Measurements from ENCODE around the gene TBC1D4.
"Not testable (repeated sequence)": the region's sequence is repeated elsewhere in the genome, so short reads cannot be mapped to it uniquely, and the experiment has no call there.

Gene TBC1D4

DNA sequence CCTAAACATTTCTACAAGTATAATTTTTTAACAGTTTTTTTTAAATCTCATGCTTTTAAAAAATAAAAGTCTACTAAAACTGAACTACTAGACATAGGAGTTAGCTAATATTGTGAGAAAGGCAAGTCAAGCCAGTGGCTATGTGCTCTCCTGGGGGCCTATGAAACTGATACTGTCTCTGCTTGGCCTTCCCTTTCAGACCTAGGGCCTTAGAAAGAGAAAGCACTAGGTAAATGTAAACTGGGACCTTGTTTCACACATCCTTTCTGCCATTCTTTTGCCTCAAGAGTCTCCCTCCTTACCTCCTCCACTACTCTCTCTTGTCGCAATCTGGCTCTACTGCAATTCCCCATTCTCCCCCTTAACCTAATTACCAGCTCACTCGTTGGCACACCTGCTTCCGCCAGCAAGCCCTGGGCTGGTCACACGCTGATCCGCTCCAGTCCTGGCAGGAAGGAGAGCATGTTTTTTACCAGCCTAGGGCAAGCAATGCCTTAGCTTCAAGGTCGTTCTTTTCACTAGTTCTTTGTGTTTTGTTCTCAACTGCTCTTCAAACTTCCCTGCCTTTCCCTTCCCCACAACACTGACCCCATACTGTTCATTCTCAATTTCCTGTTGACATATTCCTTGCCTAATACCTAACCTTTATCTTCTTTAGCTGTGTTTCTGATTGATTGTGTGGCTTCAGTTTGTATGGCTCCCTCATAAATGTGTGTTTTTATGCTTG is 23.1 kb downstream of the TBC1D4 start:
- Histone ChIP-seq H3K9me3 (ENCODE audit: low read length) (no peaks in the 10 kb centered on the region), H2AFZ (ENCODE audit: low read depth, low read length) (no peak overlapping the region), H3K36me3 (ENCODE audit: insufficient read depth, low read length) (no peaks in the 10 kb centered on the region), H3K27me3 (ENCODE audit: insufficient read depth, low read length) (no peaks in the 10 kb centered on the region), H3K4me3 (ENCODE audit: low read length) (no peak overlapping the region), H3K4me1 (ENCODE audit: insufficient read depth, low read length) (no peaks in the 10 kb centered on the region)

DNA sequence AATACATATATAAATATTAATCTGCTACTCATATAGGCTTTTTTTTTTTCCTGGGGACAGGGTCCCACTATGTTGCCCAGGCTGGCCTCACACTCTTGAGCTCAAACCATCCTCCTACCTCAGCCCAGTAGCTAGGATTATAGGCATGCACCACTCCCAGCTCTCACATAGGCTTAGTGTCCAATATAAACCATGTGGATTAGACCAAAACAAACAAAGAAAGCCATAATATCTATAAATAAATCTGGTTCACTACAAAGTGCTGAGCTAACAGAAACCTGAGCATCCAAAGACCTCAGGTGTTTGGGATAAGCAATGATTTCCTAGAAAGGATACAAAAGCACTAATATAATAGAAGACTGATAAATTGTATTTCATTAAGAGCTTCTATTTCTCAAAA is 26.0 kb downstream of the TBC1D4 start:
- no peak overlapping the region for H2AFZ ChIP-seq (ENCODE audit: low read depth, low read length)
- H3K9me3 ChIP-seq (ENCODE audit: low read length) = no peaks in the 10 kb centered on the region
- no peak overlapping the region for H3K4me3 ChIP-seq (ENCODE audit: low read length)
- no peaks in the 10 kb centered on the region for H3K27me3 ChIP-seq (ENCODE audit: insufficient read depth, low read length)
- no peaks in the 10 kb centered on the region for H3K36me3 ChIP-seq (ENCODE audit: insufficient read depth, low read length)
- no peaks in the 10 kb centered on the region for H3K4me1 ChIP-seq (ENCODE audit: insufficient read depth, low read length)

DNA sequence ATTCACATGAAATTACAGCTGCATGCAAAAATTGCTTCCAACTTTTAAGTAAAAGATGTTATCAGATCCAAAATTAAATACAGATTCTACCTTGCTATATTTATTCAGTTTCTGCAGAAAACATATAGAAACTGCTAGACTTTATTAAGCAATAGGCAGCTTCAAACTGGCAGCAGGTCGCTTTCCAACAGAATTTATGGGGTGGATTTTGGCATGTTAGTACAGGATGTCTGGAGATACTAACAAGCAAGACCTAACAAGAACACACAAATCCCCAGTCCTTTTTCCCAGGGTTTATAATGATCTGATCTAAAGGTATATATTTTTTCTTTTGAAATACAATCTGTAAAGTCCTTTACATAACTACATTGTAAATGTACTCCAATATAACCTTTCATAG is 27.5 kb downstream of the TBC1D4 start:
- Histone ChIP-seq H3K4me1 (ENCODE audit: insufficient read depth, low read length) (no peaks in the 10 kb centered on the region), H2AFZ (ENCODE audit: low read depth, low read length) (no peak overlapping the region), H3K36me3 (ENCODE audit: insufficient read depth, low read length) (no peaks in the 10 kb centered on the region), H3K27me3 (ENCODE audit: insufficient read depth, low read length) (no peaks in the 10 kb centered on the region), H3K9me3 (ENCODE audit: low read length) (no peaks in the 10 kb centered on the region), H3K4me3 (ENCODE audit: low read length) (no peak overlapping the region)

DNA sequence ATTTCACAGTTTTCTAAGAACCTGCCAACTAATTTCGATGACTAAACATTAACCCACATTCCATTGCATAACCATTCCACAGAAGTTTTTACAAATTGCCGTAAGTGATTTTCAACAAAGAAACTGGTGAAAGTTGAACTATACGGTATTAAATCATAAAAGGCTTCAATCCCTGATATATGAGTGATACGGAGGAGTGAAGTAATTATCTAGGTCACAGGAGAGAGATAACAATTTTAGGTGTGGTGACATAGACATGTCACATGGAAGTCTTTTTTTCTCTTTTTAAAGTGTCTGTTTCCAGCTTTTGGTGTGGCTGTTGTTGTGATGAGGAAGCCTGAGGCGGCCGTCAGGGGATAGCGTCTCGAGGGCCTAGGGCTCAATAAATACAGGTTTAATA is 29.4 kb downstream of the TBC1D4 start:
- no peak overlapping the region for H3K4me3 ChIP-seq (ENCODE audit: low read length)

DNA sequence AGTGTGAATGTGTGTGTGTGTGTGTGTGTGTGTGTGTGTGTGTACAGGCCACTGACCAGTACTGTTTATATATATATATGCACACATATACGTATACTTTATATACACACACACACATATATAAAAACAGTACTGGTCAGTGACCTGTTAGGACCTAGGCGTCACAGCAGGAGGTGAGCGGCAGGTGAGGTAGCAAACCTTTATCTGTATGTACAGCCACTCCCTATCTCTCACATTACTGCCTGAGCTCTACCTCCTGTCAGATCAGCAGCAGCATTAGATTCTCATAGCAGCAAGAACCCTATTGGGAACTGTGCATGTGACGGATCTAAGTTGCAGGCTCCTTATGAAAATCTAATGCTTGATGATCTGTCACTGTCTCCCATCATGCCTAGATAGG is 34.5 kb downstream of the TBC1D4 start:
- Histone ChIP-seq H3K36me3 (ENCODE audit: insufficient read depth, low read length) (no peaks in the 10 kb centered on the region), H2AFZ (ENCODE audit: low read depth, low read length) (no peak overlapping the region), H3K9me3 (ENCODE audit: low read length) (no peaks in the 10 kb centered on the region), H3K4me1 (ENCODE audit: insufficient read depth, low read length) (no peaks in the 10 kb centered on the region), H3K27me3 (ENCODE audit: insufficient read depth, low read length) (no peaks in the 10 kb centered on the region), H3K4me3 (ENCODE audit: low read length) (no peak overlapping the region)

More for the DNA sequence above, 29.4 kb downstream of the TBC1D4 start:
- H3K36me3 ChIP-seq (ENCODE audit: insufficient read depth, low read length) = no peaks in the 10 kb centered on the region
- H3K4me1 ChIP-seq (ENCODE audit: insufficient read depth, low read length) = no peaks in the 10 kb centered on the region
- no peaks in the 10 kb centered on the region for H3K9me3 ChIP-seq (ENCODE audit: low read length)
- no peaks in the 10 kb centered on the region for H3K27me3 ChIP-seq (ENCODE audit: insufficient read depth, low read length)
- no peak overlapping the region for H2AFZ ChIP-seq (ENCODE audit: low read depth, low read length)

DNA sequence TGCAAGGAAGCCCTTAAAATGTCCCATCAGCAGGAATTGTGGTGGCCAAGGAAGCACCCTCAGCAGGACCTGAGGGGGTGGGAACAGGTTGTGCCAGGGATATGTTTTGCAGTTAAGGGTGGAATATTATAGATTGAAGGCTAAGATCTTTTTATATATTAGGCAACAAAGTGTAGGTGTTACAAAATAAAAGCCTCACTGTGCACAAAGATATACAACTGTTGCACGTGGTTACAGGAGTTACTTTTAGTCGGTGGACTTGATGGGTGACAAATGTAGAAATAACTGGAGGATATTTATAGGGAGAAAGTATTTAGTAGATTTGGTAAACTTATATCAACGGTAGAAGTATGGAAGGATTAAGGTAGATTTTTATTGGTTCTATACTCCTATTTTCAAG is 35.1 kb downstream of the TBC1D4 start:
- H3K36me3 ChIP-seq (ENCODE audit: insufficient read depth, low read length) = no peaks in the 10 kb centered on the region
- H3K27me3 ChIP-seq (ENCODE audit: insufficient read depth, low read length) = no peaks in the 10 kb centered on the region
- H2AFZ ChIP-seq (ENCODE audit: low read depth, low read length) = no peak overlapping the region
- no peaks in the 10 kb centered on the region for H3K9me3 ChIP-seq (ENCODE audit: low read length)
- no peak overlapping the region for H3K4me3 ChIP-seq (ENCODE audit: low read length)
- no peaks in the 10 kb centered on the region for H3K4me1 ChIP-seq (ENCODE audit: insufficient read depth, low read length)

DNA sequence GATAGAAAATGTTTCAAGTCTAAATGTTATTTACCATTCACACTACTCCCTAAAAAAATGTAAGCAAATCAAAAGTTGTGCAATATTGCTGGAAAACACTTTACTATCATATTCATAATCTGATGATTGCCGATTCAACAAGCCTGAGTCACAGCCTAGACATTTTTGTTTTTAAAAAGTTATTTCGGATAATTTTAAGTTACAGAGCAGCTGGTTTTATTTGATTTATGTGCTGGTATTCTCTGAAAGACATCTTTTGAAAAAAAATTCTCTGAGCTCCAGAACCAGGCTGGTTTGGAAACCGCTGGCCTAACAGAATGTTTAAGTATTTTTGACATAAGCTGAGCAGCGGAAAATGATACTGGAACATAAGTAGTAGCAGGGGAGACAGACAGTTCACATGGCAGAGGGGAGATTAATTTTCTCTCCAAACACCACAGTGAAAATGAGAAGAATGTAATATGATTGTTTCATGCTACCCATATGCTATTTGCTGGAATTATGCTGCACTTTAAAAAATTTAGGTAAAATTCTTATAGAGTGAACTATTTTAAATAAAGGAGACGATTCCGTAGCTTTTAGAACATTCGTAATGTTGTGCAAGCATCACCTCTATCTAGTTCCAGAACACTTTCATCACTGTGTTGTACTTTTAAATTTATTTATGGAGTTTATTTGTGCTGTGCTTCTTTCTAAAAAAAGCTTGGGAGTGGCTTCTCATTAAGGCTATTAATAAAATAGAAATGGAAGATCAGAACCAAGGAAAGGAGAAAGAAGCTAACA is 36.1 kb downstream of the TBC1D4 start:
- H3K4me1 ChIP-seq (ENCODE audit: insufficient read depth, low read length) = no peaks in the 10 kb centered on the region
- no peaks in the 10 kb centered on the region for H3K36me3 ChIP-seq (ENCODE audit: insufficient read depth, low read length)
- H2AFZ ChIP-seq (ENCODE audit: low read depth, low read length) = no peak overlapping the region
- H3K27me3 ChIP-seq (ENCODE audit: insufficient read depth, low read length) = no peaks in the 10 kb centered on the region
- H3K9me3 ChIP-seq (ENCODE audit: low read length) = no peaks in the 10 kb centered on the region
- no peak overlapping the region for H3K4me3 ChIP-seq (ENCODE audit: low read length)

DNA sequence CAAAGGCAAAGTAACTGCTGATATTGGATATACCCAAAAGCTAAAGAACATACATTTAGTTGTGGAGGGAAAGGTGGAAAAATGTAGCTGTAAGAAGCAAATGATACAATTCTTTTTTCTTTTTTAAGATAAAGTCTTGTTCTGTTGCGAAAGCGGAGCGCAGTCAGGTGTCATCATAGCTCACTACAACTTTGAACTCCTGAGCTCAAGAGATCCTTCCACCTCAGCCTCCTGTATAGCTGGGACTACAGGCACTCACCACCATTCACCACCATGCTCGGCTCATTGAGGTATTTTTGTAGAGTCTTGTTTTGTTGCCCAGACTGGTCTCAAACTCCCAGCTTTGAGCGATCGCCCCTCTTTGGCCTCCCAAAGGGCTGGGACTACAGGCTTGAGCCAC is 38.0 kb downstream of the TBC1D4 start:
- Histone ChIP-seq H3K27me3 (ENCODE audit: insufficient read depth, low read length) (no peaks in the 10 kb centered on the region), H3K9me3 (ENCODE audit: low read length) (no peaks in the 10 kb centered on the region), H3K36me3 (ENCODE audit: insufficient read depth, low read length) (no peaks in the 10 kb centered on the region), H3K4me3 (ENCODE audit: low read length) (no peak overlapping the region), H3K4me1 (ENCODE audit: insufficient read depth, low read length) (no peaks in the 10 kb centered on the region), H2AFZ (ENCODE audit: low read depth, low read length) (no peak overlapping the region)

DNA sequence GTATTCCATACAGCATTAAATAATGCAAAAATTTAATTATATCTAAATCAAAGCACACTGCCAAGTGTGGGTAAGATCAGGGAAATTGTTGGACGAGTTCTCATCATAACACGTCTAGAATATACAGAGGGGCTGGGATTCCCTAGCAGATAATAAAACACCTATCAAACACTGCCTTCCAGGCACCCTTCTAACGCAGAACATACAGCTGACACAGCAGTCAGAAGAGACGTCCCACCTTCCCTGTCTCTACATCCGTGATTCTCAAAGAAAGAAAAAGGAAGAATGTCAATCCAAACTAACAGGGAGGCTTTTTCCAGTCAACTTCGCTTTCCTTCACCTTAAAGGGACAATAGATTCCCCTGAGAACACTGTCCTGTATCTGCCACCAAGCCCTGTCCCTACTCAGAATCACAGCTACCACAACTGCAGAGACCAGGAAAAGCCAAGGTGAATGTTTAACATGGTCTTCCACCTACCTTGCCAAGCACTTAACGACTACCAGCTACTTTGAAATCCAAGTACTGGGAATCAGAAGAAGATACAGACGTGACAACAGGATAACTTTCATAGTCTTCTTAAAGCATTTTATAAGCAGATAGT is 38.5 kb downstream of the TBC1D4 start:
- H3K4me1 ChIP-seq (ENCODE audit: insufficient read depth, low read length) = no peaks in the 10 kb centered on the region
- no peaks in the 10 kb centered on the region for H3K36me3 ChIP-seq (ENCODE audit: insufficient read depth, low read length)
- no peaks in the 10 kb centered on the region for H3K27me3 ChIP-seq (ENCODE audit: insufficient read depth, low read length)
- H2AFZ ChIP-seq (ENCODE audit: low read depth, low read length) = no peak overlapping the region
- no peak overlapping the region for H3K4me3 ChIP-seq (ENCODE audit: low read length)
- H3K9me3 ChIP-seq (ENCODE audit: low read length) = no peaks in the 10 kb centered on the region

DNA sequence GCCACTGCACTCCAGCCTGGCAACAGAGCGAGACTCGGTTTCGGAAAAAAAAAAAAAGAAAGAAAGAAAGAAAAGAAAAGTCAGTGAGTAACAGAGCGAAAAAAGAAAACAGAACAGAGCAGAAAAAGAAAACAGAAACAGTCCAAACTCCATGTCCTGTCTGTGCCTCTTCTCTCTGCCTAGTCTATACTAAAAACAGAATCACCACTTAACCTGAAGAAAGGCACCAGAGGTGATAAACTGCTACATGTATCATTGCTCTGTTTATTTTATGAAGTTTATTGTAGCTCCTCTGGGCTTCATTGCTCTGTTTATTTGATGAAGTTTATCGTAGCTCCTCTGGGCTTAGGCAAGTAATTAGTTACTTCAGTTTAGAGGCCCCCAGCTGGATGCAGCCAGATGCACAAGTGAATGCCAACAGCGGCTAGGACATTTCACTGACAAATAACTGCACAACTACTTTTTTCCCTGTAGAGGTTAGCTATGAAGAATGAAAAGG is 39.2 kb downstream of the TBC1D4 start:
- Histone ChIP-seq H3K27me3 (ENCODE audit: insufficient read depth, low read length) (no peaks in the 10 kb centered on the region), H3K9me3 (ENCODE audit: low read length) (no peaks in the 10 kb centered on the region), H3K4me3 (ENCODE audit: low read length) (no peak overlapping the region), H3K36me3 (ENCODE audit: insufficient read depth, low read length) (no peaks in the 10 kb centered on the region), H2AFZ (ENCODE audit: low read depth, low read length) (no peak overlapping the region), H3K4me1 (ENCODE audit: insufficient read depth, low read length) (peaks cover 2% of the 10 kb centered on the region)

DNA sequence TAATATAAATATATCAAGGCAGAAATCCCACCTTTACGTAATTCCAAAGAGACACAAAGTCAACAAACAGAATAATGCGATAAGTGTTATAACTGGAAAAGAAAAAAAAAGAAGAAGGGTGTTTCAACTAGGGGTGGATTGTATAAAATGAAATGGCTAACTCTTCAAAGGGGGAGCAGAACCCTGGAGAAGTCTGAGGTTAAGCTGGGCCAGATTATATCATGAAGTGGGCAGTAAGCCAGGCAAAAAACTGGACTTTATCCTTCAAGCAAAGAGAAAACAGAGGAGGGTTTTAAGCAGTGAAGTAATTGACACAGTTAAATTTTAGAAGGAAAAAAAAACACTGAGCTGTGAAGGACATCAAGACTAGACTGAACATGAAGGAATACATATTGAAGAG is 41.9 kb downstream of the TBC1D4 start:
- no peak overlapping the region for H2AFZ ChIP-seq (ENCODE audit: low read depth, low read length)
- H3K36me3 ChIP-seq (ENCODE audit: insufficient read depth, low read length) = no peaks in the 10 kb centered on the region
- no peaks in the 10 kb centered on the region for H3K27me3 ChIP-seq (ENCODE audit: insufficient read depth, low read length)

DNA sequence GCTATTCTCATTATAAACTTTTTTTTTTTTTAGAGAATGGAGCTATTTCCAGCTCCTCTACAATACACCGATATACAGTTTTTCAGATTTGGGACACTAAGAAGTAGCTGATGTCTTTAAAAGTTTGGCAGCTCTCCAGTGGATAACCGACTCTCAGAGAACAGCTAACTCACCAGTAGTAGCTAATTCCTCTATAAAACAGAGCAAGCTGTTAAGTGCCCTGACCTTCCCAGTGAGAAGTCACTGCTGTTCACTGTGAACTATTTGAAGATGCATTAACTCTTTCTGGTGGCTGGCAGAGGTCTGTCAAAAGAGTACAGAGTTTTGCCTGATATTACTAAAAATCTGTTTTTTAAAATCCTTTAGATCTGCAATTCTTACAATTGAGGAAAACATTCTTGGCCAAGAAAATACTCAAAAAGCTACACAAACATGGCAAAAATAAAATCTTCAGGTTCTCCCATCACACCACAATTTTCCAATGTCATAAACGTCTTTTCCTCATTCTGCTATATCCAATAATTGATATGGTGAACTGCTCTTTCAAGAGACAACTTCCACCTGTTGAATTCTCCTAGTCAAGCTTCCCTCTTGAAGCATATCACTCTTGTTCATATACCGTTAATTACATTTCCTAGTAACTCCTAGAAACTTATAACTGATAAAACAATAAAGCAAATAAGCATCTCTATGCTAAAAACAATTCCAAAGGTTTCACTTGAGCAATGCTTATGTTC is 44.2 kb downstream of the TBC1D4 start:
- Histone ChIP-seq H3K4me3 (ENCODE audit: low read length) (no peak overlapping the region), H3K4me1 (ENCODE audit: insufficient read depth, low read length) (peaks cover 7% of the 10 kb centered on the region), H3K36me3 (ENCODE audit: insufficient read depth, low read length) (no peaks in the 10 kb centered on the region), H3K9me3 (ENCODE audit: low read length) (no peaks in the 10 kb centered on the region), H3K27me3 (ENCODE audit: insufficient read depth, low read length) (no peaks in the 10 kb centered on the region), H2AFZ (ENCODE audit: low read depth, low read length) (no peak overlapping the region)

More for the DNA sequence above, 41.9 kb downstream of the TBC1D4 start:
- H3K9me3 ChIP-seq (ENCODE audit: low read length) = no peaks in the 10 kb centered on the region
- H3K4me1 ChIP-seq (ENCODE audit: insufficient read depth, low read length) = peaks cover 7% of the 10 kb centered on the region
- H3K4me3 ChIP-seq (ENCODE audit: low read length) = no peak overlapping the region

DNA sequence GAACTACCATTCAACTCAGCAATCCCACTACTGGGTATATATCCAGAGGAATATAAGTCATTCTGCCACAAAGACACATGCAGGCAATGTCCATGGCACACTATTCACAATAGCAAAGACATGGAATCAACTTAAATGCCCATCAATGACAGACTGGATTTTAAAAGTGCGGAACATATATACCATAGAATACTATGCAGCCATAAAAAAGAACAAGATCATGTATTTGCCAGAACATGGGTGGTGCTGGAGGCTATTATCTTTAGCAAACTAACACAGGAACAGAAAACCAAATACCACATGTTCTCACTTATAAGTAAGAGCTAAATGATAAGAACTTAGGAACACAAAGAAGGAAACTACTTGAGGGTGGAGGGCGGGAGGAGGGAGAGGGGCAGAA is 47.8 kb downstream of the TBC1D4 start:
- H3K9me3 ChIP-seq (ENCODE audit: low read length); H3K4me3 ChIP-seq (ENCODE audit: low read length); H3K4me1 ChIP-seq (ENCODE audit: insufficient read depth, low read length); H3K36me3 ChIP-seq (ENCODE audit: insufficient read depth, low read length); H3K27me3 ChIP-seq (ENCODE audit: insufficient read depth, low read length); H2AFZ ChIP-seq (ENCODE audit: low read depth, low read length): not testable (repeated sequence)
